GM23338 (cell line): ENCODE results near the gene DIPK1A.

Source experiments
- CREB1 ChIP-seq: fragments of 250-450 bp; sonication (Bioruptor Pico); IDR thresholded peaks from 2 replicates; pipeline ENCODE4 v1.5.0; 2020; ENCODE audit warnings: low read depth, mild to moderate bottlenecking, moderate library complexity
- EZH2 ChIP-seq: fragments of 200-600 bp; sonication (generic); IDR thresholded peaks from one replicate; pipeline ENCODE4 v1.8.0; 2017; ENCODE audit warnings: antibody characterized with exemption, mild to moderate bottlenecking, low read depth; ENCODE audit not compliant: unreplicated experiment
- EZH2phosphoT487 ChIP-seq: fragments of 200-600 bp; sonication (generic); IDR thresholded peaks from one replicate; pipeline ENCODE4 v1.8.1; 2018; ENCODE audit warnings: antibody characterized with exemption; ENCODE audit not compliant: unreplicated experiment
- JUNB ChIP-seq: IDR thresholded peaks from one replicate; pipeline ENCODE4 v1.6.1; 2016; ENCODE audit warnings: antibody characterized with exemption; ENCODE audit not compliant: unreplicated experiment
- NANOG ChIP-seq: IDR thresholded peaks from 2 replicates; pipeline ENCODE4 v1.6.1; 2016; ENCODE audit warnings: antibody characterized with exemption, borderline replicate concordance
- POLR2AphosphoS5 ChIP-seq: IDR thresholded peaks from 2 replicates; pipeline ENCODE4 v1.6.1; 2016; ENCODE audit warnings: antibody characterized with exemption, low read depth
- REST ChIP-seq: IDR thresholded peaks from one replicate; pipeline ENCODE4 v1.6.1; 2018; ENCODE audit warnings: antibody characterized with exemption; ENCODE audit not compliant: unreplicated experiment
- STAT1 ChIP-seq: IDR thresholded peaks from one replicate; pipeline ENCODE4 v1.6.1; 2016; ENCODE audit warnings: antibody characterized with exemption; ENCODE audit not compliant: unreplicated experiment
- ZNF114 ChIP-seq: fragments of 250-450 bp; sonication (Bioruptor Pico); IDR thresholded peaks from 2 replicates; pipeline ENCODE4 v1.5.0; 2020; ENCODE audit warnings: mild to moderate bottlenecking, moderate library complexity
- ZNF331 ChIP-seq: fragments of 250-450 bp; sonication (Bioruptor Pico); IDR thresholded peaks from 2 replicates; pipeline ENCODE4 v1.5.0; 2020; ENCODE audit warnings: low read depth, mild to moderate bottlenecking, moderate library complexity
- TF ChIP-seq, protein P1 (sequence below), 2 experiments: fragments of 200-600 bp in 1 of 2; sonication (generic) in 1 of 2; conservative IDR thresholded peaks; 2 replicates each; pipeline versions ENCODE4 v1.5.1 to v1.6.1; 2016 to 2017; ENCODE audit warnings: antibody characterized with exemption in 2 of 2, low read depth in 2 of 2, mild to moderate bottlenecking in 2 of 2, moderate library complexity in 1 of 2

- no peak for TF ChIP-seq EZH2
- TF ChIP-seq, protein P1, sequence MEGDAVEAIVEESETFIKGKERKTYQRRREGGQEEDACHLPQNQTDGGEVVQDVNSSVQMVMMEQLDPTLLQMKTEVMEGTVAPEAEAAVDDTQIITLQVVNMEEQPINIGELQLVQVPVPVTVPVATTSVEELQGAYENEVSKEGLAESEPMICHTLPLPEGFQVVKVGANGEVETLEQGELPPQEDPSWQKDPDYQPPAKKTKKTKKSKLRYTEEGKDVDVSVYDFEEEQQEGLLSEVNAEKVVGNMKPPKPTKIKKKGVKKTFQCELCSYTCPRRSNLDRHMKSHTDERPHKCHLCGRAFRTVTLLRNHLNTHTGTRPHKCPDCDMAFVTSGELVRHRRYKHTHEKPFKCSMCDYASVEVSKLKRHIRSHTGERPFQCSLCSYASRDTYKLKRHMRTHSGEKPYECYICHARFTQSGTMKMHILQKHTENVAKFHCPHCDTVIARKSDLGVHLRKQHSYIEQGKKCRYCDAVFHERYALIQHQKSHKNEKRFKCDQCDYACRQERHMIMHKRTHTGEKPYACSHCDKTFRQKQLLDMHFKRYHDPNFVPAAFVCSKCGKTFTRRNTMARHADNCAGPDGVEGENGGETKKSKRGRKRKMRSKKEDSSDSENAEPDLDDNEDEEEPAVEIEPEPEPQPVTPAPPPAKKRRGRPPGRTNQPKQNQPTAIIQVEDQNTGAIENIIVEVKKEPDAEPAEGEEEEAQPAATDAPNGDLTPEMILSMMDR (conservative IDR thresholded peaks at IDR 0.05; ENCODE audit: low read depth in 2 of 2) = no peak
- TF ChIP-seq REST = no peak
- no peak for TF ChIP-seq CREB1 (CRISPR knock-in tag)
- no peak for TF ChIP-seq POLR2AphosphoS5
- no peak for TF ChIP-seq ZNF331 (CRISPR knock-in tag)
- TF ChIP-seq ZNF114 (CRISPR knock-in tag) = no peak
- TF ChIP-seq EZH2phosphoT487 = no peak
- no peak for TF ChIP-seq JUNB
- TF ChIP-seq NANOG = no peak
- no peak for TF ChIP-seq STAT1
These were observed 61.5 kb downstream of the DIPK1A start for GRCh38 chr1:92899780-92900179.
